ENCODE results near the gene ATG7.
"Not testable (repeated sequence)": the region's sequence is repeated elsewhere in the genome, so short reads cannot be mapped to it uniquely, and the experiment has no call there.

Gene ATG7

DNA sequence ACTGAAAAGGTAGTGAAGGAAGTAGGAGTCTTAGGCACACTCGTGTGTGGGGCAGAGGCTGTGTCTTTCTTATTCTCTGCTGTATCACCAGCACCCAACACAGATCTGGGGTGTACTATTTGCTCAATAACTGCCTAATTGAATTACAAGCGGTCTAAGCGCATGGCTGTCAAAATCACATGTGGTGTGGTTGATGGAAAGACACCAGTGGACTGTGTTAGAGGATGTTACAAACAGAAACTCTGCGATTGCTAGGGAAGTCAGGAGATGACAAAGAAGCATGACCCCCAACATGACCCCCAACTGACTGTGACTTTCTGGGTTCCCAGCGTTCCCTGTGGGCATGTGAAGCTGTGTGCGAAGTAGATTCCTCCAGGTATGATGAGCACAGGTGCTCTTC lies 32.0 kb downstream of the ATG7 start:
- no peak for DNase-seq

DNA sequence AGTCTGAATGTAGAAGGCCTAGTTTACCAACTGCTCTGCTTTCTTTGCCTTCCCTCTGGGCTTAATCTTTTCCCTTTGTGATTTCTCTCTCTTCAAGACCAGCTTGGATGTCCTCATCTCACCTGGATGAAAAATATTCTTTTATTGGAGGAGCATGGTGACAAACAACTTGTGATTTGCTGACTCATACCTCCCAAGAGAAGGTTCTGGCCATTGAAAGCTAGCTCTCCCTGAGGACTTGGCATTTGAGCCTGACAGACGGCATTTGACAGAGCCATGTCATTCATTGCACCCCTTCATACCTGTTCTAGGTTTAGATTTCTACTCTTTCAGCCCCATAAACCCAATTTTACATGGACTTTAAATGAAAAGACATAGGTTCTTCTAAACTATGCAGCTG lies 33.3 kb downstream of the ATG7 start:
- peak; percentile 21 for DNase-seq

DNA sequence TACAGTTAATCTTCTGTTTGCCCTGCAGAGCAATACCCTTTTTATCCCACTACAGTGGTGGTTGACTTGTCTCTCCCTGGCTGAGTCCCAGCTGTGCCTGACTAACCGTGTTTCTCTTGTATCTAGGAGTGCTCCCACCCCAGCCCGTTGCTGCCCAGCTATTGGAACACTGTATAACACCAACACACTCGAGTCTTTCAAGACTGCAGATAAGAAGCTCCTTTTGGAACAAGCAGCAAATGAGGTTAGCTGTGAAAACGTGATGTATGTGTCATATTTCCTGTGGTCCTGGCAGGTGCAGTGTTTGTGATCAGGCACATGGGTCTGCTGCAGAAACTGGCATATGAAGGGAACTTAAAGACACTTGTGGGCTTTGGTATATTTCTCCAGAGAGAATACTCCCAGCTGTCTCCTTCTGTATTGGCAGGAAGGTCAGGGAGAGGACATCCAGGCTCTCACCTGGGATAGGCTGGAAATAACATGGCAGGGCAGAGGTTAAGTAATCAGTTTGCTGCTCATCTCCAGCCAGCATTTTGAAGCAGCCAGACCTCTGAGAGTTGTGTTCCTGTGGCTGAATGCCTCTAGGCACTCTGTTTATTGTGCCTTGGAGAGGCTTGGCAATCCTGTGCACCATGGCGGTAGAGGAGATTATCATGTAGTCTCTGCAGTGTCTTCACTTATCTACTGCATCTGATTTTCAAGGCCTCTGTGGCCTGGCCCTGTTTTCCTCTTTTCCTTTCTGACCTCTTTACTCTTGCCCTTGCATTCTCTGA lies 34.8 kb downstream of the ATG7 start:
- no peak for DNase-seq

DNA sequence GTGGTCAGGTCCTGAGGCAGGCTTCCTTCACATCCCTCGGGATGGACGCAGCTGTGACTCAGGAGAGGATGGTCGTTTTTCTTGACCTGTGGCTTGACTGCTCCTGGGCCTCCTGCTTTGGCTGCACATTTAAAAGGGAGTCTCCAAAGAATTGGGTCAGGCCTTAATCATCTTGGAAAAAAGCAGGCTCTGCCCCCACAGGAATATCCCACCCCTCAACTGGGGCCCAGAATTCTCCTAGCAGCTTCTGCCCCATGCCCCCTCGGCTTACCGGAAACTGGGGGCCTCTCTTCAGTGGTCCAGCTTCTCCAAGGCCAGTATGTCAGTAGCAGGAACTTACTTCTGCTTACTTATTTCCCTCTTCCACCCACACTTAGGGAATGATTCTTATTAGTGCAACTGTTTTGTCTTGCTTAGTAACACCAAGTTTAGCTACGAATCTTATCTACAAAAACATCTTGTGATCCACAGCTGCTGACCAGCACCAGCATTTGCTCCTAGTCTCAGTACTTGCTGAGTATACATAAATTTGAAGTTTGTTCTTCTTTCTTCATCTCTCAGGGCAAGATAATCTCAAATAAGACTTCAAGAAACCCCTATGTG lies 35.7 kb downstream of the ATG7 start:
- no peak for DNase-seq

DNA sequence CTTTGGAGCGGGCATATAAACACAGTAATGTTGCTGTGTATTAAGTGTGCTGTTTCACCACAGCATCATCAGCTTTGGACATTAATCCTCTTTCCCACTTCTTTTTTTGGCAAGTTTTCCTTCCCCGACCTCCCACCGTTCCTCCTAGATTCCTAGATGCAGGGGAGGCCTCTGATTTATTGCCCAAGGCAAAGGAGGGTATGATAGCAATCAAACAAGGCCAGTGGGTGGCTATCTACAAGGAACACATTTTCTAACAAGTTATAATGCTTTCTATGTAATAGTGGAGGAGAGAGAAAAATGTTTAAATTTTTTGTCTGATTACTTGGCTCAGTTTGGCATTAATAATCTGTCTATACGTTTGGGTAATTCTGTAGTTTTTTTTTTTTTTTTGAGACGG lies 38.1 kb downstream of the ATG7 start:
- no peak for DNase-seq

DNA sequence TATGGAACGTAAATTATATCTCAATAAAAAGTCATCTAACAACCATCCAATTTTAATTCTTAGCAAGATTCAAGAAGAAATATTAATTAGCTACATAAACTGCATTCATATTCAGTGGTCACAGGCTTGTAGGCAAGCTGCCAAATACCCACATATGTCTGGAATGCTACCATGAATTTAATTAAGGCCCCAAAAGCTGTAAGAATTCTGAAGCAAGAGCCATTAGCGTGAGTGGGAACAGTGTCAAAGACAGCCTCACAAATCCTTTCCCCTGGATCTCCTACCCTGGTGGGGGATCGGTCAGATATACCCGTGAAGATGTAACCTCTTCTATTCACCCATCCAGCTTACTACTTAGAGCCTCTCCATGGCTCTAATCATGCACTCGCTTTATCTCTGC lies 40.0 kb downstream of the ATG7 start:
- DNase-seq, result no peak

DNA sequence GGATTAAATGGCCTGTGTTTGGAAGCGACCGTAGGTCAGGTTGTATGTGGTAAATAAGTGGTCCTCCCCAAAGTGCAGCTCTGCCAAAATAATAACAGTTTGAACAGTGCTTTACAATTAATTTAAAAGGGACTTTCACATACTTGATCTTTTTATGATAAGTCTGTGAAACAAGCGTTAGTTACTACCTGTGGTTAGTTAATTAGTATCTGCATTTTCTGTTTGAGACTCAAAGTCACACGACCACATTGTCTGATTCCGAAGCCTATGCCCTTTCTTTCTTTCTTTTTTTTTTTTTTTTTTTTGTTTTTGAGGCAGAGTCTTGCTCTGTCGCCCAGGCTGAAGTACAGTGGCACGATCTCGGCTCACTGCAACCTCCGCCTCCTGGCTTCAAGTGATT lies 45.1 kb downstream of the ATG7 start:
- no peak for DNase-seq

DNA sequence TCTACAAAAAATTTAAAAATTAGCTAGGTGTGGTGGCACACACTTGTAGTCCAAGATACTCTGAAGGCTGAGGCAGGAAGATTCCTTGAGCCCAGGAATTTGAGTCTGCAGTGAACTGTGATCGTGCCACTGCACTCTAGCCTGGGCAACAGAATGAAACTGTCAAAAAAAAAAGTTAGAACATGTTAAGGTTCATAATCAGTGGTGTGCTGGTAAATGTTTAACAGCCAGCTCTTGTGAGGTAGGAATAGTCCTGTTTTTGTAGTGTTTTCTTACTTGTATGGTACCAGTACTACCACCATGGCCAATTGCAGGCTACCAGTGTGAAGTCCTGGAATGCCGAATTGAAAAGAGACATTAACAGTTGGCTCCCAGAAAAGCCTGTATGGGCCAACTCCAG lies 50.7 kb downstream of the ATG7 start:
- DNase-seq, result no peak

DNA sequence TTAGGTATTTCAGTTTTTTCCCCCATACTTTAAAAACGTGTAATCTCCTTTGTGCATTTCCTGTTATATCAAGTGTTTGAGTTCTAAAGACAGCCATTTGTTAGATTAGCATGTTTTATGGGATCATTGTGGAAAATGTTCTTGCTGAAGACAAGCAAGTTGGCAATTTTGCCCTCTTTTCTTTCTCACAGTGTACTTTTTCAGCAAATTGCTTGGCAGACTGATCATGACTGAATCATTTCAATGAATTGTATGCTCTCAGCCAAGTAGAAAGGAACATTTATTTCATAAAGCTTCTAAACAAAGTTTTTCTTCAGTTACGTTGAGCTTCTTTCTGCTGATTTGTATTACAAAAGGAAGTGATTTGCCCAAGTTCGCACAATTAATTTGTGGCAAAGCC lies 51.6 kb downstream of the ATG7 start:
- no peak for DNase-seq

DNA sequence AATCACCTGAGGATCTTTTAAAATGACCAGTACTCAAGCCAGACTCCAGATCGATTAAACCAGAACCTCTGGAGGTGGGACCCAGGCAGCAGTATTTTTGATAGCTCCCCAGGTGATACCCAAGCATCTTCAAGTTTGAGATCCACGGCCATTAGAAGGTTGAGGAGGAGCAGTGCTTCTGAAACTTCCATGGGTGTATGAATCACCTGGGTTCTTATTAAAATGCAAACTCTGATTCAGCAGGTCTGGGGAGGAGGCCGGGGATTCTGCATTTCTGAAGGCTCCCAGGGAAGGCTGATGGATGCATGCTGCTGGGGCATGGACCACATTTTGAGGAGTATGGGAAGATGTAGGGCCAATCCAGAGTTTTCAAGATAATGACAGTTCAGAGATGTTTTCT lies 55.4 kb downstream of the ATG7 start:
- no peak for DNase-seq

DNA sequence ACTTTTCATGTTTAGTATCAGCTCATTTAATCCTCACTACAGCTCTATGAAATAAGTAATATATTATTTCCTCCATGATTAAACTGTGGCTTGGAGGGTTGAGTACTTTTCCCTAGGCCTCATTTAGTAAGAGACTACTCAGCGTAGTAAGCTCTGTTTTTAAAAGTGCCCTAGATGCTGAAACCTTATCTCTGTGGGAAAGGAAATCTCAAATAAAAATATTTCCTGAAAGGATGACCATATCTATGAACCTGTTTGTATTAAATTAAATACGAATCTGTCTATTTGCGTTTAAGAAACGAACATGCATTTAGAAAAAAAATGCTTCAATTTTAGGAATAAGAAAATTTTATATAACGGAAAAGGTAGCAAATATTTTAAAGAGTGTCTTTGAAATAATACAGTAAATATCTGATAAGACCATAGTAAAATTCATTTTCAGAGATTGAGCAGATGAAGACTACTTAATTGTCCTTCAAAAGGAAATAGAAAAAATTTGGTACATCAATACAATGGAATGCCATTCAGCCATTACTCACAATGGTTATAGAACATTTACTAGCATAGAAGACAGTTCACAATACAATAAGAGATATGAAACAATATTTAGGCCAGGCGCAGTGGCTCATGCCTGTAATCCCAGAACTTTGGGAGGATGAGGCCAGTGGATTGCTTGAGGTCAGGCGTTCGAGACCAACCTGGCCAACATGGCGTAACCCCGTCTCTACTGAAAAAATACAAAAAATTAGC lies 56.2 kb downstream of the ATG7 start:
- DNase-seq, result no peak

DNA sequence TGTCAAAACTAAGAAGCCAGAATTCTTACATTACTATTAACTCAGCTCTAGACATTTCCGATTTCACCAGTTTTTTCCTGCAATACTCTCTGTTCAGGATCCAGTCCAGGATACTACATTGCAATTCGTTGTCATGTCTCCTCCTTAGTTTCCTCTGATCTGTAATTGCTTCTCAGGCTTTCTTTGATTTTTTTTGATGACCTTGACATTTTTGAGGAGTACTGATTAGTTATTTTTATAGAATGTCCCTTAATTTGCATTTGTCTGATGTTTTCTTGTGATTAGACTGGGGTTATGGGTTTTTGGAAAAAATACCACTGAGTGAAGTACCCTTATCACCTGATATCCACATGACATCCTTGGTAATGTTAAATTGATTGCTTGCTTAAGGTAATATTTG lies 57.6 kb downstream of the ATG7 start:
- DNase-seq, result no peak

DNA sequence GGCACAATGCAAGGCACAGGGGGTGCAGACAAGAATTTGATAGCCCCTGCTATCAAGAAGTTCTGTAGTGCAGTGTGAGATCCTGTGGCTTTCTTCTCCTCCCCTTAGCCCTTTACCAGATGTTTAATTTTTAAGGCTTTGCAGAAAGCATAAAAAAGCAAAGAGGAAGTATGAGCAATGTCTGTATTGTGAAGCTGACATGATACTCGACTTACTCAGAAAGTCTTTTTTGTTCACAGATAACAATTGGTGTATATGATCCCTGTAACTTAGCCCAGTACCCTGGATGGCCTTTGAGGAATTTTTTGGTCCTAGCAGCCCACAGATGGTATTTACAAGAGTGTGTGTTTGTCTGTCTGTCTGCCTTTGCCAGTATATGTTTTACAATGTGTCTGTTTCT lies 58.9 kb downstream of the ATG7 start:
- peak; percentile 62 for DNase-seq

DNA sequence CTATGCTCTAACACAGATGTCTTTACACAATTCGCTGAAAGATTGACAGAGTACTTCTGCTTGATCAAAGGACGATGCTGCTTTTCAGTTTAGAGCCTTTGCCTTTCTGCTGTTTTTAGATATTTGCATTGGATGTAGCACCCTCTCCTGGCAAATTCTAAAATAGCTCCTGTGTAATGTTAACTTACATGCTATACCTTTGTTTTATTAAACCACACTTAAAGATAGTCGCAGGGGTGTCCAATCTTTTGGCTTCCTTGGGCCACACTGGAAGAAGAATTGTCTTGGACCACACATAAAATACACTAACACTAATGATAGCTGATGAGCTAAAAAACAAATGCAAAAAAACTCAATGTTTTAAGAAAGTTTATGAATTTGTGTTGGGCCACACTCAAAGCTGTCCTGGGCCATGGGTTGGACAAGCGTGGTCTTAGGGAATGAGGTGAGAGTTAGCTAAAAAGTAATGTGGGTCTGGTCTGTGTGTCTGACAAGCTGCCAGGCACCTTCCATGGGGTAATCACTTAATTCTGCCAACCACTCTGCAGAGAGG lies 62.9 kb downstream of the ATG7 start:
- DNase-seq, result peak; percentile 75

DNA sequence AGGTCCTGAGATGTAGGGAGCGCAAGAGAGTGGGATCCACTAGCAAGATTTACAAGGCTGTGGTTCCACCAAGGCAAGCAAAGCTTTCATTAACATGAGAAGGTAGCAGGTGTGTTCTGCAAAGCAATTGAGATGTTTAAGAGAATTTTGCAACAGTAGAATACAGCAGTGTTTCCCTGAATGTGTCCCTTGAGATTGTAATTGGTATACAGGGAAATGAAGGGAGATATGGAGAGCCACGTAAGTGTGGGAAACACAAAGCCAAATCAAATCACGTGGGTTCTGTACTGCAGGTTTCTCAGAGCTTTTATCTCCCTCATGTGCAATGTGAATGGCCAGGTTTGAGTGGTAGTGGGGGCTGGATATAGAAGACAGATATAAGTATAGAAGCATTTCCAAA lies 67.3 kb downstream of the ATG7 start:
- DNase-seq, result no peak

DNA sequence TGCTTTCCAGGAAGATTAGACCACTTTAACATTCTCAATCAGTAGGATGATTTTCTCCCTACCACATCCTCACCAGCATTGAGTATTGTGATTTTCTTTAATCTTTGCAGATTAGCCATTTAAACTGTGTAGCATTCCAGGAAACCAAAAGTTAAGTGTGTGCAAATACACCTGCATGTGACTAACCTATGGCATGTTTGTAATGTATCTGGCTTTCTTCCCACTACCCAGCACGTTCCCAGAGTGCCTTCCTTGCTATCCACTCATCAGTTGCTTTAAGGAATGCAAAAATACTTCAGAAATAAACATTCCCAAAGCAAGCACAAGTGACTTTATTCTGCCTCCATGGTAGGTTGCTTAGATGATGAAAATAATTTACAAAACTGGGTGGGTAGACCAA lies 74.2 kb downstream of the ATG7 start:
- DNase-seq, result peak; percentile 20

DNA sequence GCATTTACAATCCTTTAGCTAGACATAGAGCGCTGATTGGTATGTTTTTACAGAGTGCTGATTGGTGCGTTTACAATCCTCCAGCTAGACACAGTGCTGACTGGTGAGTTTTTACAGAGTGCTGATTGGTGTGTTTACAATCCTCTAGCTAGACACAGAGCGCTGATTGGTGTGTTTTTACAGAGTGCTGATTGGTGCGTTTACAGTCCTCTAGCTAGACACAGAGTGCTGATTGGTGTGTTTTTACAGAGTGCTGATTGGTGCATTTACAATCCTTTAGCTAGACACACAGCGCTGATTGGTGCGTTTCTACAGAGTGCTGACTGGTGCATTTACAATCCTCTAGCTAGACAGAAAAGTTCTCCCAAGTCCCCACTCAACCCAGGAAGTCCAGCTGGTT lies 76.7 kb downstream of the ATG7 start:
- not testable (repeated sequence) for DNase-seq

DNA sequence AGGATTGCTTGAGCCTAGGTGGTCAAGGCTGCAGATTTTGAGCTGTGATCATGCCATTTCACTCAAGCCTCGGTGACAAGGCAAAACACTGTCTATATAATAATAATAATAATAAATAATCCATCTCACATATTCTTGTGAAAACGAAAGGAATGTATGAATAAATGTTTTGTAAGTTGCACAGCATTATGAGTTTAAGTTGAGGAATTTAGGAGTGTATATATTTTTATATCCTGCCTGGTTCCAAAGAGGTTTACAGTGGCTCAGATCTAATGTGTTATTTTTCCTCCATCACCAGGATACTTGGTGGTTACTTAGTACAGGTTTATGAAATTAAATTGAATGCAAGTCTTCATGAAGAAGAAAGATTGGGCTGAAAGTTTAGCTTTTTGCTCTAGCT lies 77.2 kb downstream of the ATG7 start:
- peak; percentile 74 for DNase-seq

DNA sequence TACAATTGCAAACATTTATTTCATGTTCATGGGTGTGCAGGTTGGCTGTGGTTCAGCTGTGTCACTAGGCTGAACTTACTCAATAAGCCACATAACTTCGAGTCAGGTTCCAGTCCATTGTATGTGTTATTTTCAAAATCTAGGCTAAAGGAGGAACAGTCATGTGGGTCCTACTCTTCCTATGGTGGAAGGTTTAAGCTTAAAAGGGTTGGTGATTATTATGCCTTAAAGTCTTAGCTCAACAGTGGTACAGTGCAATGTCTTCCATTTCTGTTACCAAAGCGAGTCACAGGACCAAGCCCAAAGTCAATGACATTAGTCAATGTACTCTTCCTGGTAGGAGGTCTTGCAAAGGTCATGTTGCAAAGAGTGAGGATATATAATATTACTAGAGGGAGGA lies 78.2 kb downstream of the ATG7 start:
- peak; percentile 38 for DNase-seq

DNA sequence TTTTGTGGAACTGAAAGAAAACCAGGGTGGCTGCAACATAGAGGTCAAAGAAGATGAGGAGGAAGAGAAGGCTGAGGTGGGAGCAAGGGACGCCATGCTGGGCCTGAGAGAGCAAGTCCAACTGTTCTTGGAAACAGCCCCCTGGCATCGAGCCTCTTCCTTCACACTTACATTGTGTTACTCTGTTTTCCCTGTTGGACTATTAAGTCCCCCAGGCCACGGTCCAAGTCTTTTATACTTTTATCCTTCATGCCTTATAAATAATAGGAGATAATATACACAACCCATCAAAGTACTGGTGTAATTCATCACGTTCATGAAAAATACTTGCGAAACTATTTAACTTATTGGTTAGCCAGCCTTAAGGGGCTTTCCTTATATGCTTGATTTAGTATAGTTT lies 79.3 kb downstream of the ATG7 start:
- DNase-seq, result no peak

DNA sequence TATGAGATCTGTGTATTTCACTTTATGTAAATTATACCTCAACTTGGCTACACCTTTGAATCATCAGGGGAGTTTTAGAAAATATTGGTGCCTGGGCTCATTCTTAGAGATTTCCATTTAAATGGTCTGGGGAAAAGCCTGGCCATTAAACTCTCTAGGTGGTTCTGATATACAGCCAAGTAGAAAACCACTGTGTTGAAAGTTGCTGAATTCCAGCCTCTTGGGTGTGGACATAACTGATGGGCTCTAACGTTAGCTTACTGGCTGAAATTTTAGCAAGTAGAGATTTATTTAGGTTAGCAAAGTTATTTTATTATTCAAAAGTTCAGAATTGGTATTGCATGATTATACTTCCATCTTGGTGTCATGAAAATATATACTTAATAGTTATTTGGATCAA lies 84.1 kb downstream of the ATG7 start:
- no peak for DNase-seq

DNA sequence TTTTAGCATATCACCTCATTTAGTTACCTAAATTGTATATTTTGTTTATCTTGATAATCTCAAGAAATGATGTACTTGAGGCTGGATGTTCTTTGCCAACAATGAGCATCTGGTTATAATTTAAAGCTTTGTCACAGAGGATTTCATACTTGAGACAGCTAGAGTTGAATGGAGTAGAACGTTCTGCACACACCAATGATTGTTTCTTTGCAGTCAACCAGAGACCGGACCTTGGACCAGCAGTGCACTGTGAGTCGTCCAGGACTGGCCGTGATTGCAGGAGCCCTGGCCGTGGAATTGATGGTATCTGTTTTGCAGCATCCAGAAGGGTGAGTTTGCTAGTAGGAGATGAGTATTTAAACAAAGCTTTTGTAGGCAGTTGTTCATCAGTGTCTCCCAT lies 90.4 kb downstream of the ATG7 start:
- no peak for DNase-seq

DNA sequence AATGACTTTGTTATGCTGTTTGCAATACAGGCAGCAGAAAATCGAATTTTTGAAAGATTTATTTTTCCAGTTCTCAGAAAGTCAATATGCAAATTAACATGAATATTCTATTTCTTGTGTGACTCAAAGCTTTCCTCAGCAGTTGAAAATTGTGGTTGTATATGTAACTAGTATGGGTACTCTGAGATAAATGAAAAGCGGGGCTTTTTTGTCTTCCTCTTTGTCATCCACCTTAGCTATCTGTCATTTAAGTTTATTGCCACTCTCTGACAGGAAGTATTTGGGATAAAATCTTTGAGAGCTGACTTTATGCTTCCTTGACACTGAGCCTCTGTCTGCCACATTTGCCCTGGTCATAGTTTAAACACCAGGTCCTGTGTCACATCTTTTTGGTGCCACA lies 91.5 kb downstream of the ATG7 start:
- no peak for DNase-seq

DNA sequence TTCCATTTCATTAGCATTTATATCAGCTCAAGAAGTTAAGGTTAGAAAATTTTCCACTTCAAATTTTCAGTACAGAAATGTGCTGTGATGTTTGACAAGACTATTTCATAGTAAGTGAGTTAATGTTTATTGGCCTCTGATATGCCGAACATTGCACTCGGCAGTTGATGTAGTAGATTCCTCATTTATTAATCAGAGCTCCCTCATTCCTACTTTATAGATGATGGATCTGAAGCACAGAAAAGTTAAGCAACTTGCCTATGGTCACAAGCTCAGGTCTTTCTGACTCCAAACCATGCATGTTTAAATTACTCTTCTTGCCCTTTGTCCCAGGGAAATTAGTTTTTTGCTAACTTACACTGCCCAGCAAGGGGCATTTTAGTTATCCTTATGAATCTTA lies 92.0 kb downstream of the ATG7 start:
- DNase-seq, result peak; percentile 83
